Adrenal gland (tissue), 5 donors: Measurements from ENCODE around the gene PHKB.

ENCODE experiments used
- POLR2A ChIP-seq, 2 donors: fragments of 450-650 bp; IDR thresholded peaks; one replicate each; pipeline ENCODE4 v1.6.1; 2017; ENCODE audit warnings: antibody characterized with exemption in 2 of 2, mild to moderate bottlenecking in 2 of 2, moderate library complexity in 1 of 2
- TF ChIP-seq, protein P1 (sequence below), 6 experiments: fragments of 450-650 bp in 4 of 6; fragments of 200-600 bp in 2 of 6; sonication (generic) in 1 of 6; IDR thresholded peaks; 1 replicate in 5 of 6; 2 replicates in 1 of 6; pipeline versions ENCODE4 v1.5.1 to v1.8.0; 2016 to 2021; ENCODE audit warnings: antibody characterized with exemption in 6 of 6, mild to moderate bottlenecking in 2 of 6, moderate library complexity in 1 of 6
- donor health status: DM: no; HTN: no; CAD: no.

DNA sequence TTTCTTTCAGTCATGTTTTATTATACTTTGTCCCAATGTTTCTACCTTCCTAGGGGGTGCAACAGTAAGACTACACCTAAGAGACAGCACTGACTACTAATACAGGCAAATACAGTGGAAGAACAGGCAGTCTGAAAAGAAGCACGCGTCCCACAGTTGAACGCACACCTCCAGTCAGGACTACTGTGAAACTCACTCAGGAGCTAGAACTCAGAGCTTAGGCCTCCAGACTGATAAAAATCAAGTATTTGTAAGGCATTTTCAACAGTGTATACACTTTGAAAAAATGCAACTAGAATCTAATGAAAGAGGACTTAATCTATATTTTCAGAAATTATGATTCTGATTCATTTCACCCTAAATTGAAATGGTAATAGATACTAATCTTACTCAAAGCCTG, 14.7 kb upstream of the PHKB start:
- TF ChIP-seq, protein P1, sequence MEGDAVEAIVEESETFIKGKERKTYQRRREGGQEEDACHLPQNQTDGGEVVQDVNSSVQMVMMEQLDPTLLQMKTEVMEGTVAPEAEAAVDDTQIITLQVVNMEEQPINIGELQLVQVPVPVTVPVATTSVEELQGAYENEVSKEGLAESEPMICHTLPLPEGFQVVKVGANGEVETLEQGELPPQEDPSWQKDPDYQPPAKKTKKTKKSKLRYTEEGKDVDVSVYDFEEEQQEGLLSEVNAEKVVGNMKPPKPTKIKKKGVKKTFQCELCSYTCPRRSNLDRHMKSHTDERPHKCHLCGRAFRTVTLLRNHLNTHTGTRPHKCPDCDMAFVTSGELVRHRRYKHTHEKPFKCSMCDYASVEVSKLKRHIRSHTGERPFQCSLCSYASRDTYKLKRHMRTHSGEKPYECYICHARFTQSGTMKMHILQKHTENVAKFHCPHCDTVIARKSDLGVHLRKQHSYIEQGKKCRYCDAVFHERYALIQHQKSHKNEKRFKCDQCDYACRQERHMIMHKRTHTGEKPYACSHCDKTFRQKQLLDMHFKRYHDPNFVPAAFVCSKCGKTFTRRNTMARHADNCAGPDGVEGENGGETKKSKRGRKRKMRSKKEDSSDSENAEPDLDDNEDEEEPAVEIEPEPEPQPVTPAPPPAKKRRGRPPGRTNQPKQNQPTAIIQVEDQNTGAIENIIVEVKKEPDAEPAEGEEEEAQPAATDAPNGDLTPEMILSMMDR (IDR thresholded peaks at IDR 0.05), result no peak
- no peak for TF ChIP-seq POLR2A (IDR thresholded peaks at IDR 0.05)
